Suprapubic skin (tissue), 4 donors: ENCODE data around the gene ATP11A. TPM values are rescaled to one million over a fixed set of nuclear protein-coding genes. Genes with fewer than 3 reads are reported as not detected.

Experiments used
- DNase-seq, 2 donors: peaks; one replicate each; pipeline ENCODE4 v3.0.0-alpha.2; 2019; ENCODE audit warnings: low spot score in 2 of 2
- H3K27ac ChIP-seq: fragments of 200-600 bp; sonication (generic); one replicate; pipeline ENCODE4 v1.5.1; 2019
- H3K27me3 ChIP-seq: fragments of 200-600 bp; sonication (generic); one replicate; pipeline ENCODE4 v1.5.1; 2019
- H3K36me3 ChIP-seq: fragments of 200-600 bp; sonication (generic); one replicate; pipeline ENCODE4 v1.5.1; 2019
- H3K4me1 ChIP-seq: fragments of 200-600 bp; sonication (generic); one replicate; pipeline ENCODE4 v1.5.1; 2019
- H3K4me3 ChIP-seq: fragments of 200-600 bp; sonication (generic); one replicate; pipeline ENCODE4 v1.5.1; 2019; ENCODE audit warnings: mild to moderate bottlenecking
- H3K9me3 ChIP-seq: fragments of 200-600 bp; sonication (generic); one replicate; pipeline ENCODE4 v1.5.1; 2019
- EP300 ChIP-seq: sonication (generic); formaldehyde crosslinking; IDR thresholded peaks from one replicate; pipeline ENCODE4 v1.6.1; 2017; ENCODE audit warnings: antibody characterized with exemption
- POLR2A ChIP-seq, 2 donors: fragments of 450-650 bp; IDR thresholded peaks; one replicate each; pipeline ENCODE4 v1.6.1; 2017; ENCODE audit warnings: antibody characterized with exemption in 2 of 2, mild to moderate bottlenecking in 2 of 2, moderate library complexity in 2 of 2
- POLR2AphosphoS5 ChIP-seq, 3 donors: sonication (generic); formaldehyde crosslinking; IDR thresholded peaks; one replicate each; pipeline ENCODE4 v1.6.1; 2017; ENCODE audit warnings: antibody characterized with exemption in 3 of 3
- WGBS: methylation state at CpG from one replicate; pipeline ENCODE4 v1.1.5; 2018; 5-methylcytosine and 5-hydroxymethylcytosine counted together
- total RNA-seq, 4 donors: library from RNA; depleted of rRNA; stranded (reverse); fragments of >200 nt; gene quantifications; one replicate each; pipeline ENCODE4 v1.1.0, GENCODE V29; 2016
- TF ChIP-seq, protein P1 (sequence below), 2 donors: fragments of 200-600 bp in 1 of 2; fragments of 450-650 bp in 1 of 2; sonication (generic) in 1 of 2; IDR thresholded peaks; one replicate each; pipeline ENCODE4 v1.5.1; 2016 to 2019; ENCODE audit warnings: antibody characterized with exemption in 2 of 2, mild to moderate bottlenecking in 1 of 2, moderate library complexity in 1 of 2

ATP11A gene
- total RNA-seq, 4 donors from 2014 or later: 22.8 to 51.0 (median 39.8) TPM

DNA sequence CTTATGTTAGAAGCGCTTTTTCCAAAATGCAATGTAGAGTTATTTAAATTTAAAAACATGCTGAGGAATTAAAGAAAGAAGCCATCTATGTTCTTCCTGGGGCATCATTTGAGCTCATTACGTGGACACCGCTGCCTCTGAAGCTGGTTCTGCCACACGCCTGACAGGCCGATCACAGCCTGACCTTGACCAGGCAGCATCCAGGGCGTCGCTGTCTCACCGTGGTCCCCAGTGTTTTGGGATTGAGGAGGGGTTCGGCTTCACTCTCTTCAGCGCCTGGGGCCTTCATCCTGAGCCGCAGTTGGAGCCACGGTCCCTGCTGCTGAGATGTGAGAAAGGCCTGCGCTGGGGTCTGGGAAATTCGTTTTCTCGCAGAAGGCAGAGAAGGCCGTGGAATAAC is 64.0 kb downstream of the ATP11A start:
- Histone ChIP-seq H3K9me3 (no peaks in the 10 kb centered on the region), H3K27me3 (no peaks in the 10 kb centered on the region), H3K27ac (no peak overlapping the region), H3K4me1 (no peaks in the 10 kb centered on the region), H3K36me3 (peaks cover 3% of the 10 kb centered on the region), H3K4me3 (no peak overlapping the region)
- TF ChIP-seq EP300: no peak
- TF ChIP-seq POLR2AphosphoS5 (IDR thresholded peaks at IDR 0.05): no peak
- TF ChIP-seq, protein P1, sequence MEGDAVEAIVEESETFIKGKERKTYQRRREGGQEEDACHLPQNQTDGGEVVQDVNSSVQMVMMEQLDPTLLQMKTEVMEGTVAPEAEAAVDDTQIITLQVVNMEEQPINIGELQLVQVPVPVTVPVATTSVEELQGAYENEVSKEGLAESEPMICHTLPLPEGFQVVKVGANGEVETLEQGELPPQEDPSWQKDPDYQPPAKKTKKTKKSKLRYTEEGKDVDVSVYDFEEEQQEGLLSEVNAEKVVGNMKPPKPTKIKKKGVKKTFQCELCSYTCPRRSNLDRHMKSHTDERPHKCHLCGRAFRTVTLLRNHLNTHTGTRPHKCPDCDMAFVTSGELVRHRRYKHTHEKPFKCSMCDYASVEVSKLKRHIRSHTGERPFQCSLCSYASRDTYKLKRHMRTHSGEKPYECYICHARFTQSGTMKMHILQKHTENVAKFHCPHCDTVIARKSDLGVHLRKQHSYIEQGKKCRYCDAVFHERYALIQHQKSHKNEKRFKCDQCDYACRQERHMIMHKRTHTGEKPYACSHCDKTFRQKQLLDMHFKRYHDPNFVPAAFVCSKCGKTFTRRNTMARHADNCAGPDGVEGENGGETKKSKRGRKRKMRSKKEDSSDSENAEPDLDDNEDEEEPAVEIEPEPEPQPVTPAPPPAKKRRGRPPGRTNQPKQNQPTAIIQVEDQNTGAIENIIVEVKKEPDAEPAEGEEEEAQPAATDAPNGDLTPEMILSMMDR (IDR thresholded peaks at IDR 0.05): no peak
- WGBS: 88% methylated on average over 8 of the region's 16 CpGs
- no peak for DNase-seq

DNA sequence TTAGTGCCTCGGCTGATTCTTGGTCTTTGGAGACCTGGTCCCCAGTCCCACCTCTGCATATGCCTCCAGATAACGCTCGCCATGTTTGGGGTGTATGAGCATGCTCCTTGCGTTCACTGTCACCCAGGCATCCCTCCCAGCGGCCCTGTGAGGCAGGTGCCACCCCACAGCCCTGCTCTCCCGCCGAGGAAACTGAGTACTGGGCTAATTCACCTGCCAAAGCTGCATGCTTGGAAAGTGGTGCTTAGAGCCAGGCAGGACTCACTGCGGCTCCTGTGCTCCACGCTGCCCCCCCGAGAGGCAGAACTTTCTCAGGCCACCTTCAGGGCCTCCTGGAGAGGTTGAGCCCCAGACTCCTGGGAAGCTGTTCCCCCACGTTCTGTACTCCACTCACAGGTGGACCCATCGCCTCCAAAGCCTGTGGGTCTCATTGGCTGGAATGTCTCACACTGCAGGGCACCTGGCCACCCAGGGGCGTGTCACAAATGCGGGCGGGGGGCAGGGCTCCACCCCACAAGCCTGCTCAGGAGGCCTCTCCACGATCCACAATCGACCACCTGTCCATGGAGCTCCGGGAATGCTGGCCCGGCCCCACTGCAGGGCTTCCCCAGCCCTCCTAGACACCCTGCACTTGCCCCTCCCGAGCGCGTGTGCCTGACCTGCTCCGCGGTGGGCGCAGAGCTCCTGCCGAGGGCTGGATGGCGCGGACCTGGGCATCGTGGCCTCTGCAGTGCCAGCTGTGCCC is 64.6 kb downstream of the ATP11A start:
- Histone ChIP-seq H3K36me3 (peaks cover 3% of the 10 kb centered on the region), H3K27me3 (no peaks in the 10 kb centered on the region), H3K4me1 (no peaks in the 10 kb centered on the region), H3K4me3 (no peak overlapping the region), H3K27ac (no peak overlapping the region), H3K9me3 (no peaks in the 10 kb centered on the region)
- WGBS: 94% methylated on average over 18 of the region's 29 CpGs
- no peak for DNase-seq
- no peak for TF ChIP-seq EP300
- TF ChIP-seq POLR2AphosphoS5 (IDR thresholded peaks at IDR 0.05): no peak
- TF ChIP-seq, protein P1 (IDR thresholded peaks at IDR 0.05): no peak
- TF ChIP-seq POLR2A (IDR thresholded peaks at IDR 0.05): no peak

DNA sequence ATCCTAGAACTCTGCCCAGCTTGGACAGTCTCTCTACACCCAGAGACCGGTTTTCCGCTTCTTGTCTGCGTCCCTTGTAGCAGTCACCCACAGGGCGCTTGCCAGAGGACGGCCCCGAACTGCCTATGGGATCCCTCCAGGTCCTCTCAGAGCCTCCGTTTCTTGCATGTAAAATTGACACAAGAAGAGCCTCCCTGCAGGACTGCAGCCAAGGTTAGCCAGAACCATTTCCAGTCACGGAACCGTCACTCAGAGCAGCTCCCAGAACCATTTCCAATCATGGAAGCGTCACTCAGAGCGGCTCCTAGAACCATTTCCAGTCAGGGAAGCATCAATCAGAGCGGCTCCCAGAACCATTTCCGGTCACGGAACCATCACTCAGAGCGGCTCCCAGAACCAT is 65.5 kb downstream of the ATP11A start:
- Histone ChIP-seq H3K27me3 (no peaks in the 10 kb centered on the region), H3K4me1 (no peaks in the 10 kb centered on the region), H3K4me3 (no peak overlapping the region), H3K9me3 (no peaks in the 10 kb centered on the region), H3K27ac (no peak overlapping the region), H3K36me3 (peaks cover 3% of the 10 kb centered on the region)
- TF ChIP-seq EP300: no peak
- TF ChIP-seq, protein P1 (IDR thresholded peaks at IDR 0.05): no peak
- no peak for TF ChIP-seq POLR2AphosphoS5 (IDR thresholded peaks at IDR 0.05)
- 91% methylated on average over 14 of the region's 15 CpGs for WGBS
- DNase-seq: no peak

DNA sequence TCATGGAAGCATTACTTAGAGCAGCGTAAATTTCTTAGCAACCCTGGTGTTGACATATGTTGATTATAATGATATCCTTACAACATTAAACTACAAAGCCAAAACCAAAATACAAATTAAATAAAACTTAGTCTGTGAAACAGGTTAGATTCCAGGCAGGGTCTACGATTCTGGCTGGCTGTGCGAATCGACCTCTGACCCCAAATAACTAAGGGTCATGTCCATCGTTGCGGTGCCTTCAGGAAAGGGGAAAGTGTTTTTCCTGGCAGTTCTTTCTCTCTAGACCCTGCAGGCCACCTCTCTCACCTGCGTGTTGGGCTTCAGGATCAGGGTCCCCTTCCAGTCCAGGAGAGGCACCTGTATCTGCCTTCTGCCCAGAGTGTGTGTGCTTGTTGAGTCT is 66.2 kb downstream of the ATP11A start:
- H3K9me3 ChIP-seq: no peaks in the 10 kb centered on the region
- H3K4me1 ChIP-seq: no peaks in the 10 kb centered on the region
- peaks cover 3% of the 10 kb centered on the region for H3K36me3 ChIP-seq
- DNase-seq: no peak
- no peak for TF ChIP-seq EP300
- TF ChIP-seq, protein P1 (IDR thresholded peaks at IDR 0.05): no peak
- TF ChIP-seq POLR2A (IDR thresholded peaks at IDR 0.05): no peak
- no peak for TF ChIP-seq POLR2AphosphoS5 (IDR thresholded peaks at IDR 0.05)
- no peak overlapping the region for H3K4me3 ChIP-seq
- no peak overlapping the region for H3K27ac ChIP-seq
- no peaks in the 10 kb centered on the region for H3K27me3 ChIP-seq
- 92% methylated on average over 7 of the region's 7 CpGs for WGBS

DNA sequence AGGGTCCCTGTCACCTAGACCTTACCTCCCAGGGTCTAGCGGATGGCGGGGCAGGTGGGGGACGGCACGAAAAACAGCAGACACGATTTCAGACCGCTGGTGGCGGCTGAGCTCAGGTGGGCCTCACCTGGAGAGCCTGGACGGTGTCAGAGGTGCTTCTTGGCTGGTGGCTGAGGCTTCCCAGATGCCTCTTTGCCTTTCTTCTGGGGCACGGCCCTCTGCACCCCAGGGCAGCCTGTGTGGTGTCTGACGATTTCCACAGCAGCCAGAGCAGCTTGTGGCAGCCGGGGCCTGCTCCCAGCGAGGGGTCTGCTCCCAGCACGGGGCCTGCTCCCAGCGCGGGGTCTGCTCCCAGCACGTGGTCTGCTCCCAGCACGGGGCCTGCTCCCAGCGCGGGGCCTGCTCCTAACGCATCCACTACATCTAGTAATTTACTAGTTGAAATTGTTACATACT is 66.7 kb downstream of the ATP11A start:
- H3K4me1 ChIP-seq: no peaks in the 10 kb centered on the region
- H3K9me3 ChIP-seq: no peaks in the 10 kb centered on the region
- no peak overlapping the region for H3K27ac ChIP-seq
- H3K27me3 ChIP-seq: no peaks in the 10 kb centered on the region
- DNase-seq: no peak
- peaks cover 3% of the 10 kb centered on the region for H3K36me3 ChIP-seq
- TF ChIP-seq POLR2AphosphoS5 (IDR thresholded peaks at IDR 0.05): no peak
- no peak for TF ChIP-seq EP300
- TF ChIP-seq, protein P1 (IDR thresholded peaks at IDR 0.05): no peak
- no peak for TF ChIP-seq POLR2A (IDR thresholded peaks at IDR 0.05)
- 93% methylated on average over 13 of the region's 20 CpGs for WGBS
- no peak overlapping the region for H3K4me3 ChIP-seq
